WTC11 (cell line): ENCODE measurements around the gene HORMAD1.

Experiments
- CTCF ChIP-seq: fragments of 200-600 bp; IDR thresholded peaks from 2 replicates; pipeline ENCODE4 v1.8.0; 2022; ENCODE audit warnings: antibody characterized with exemption
- ELF4 ChIP-seq: sonication (generic); formaldehyde crosslinking; IDR thresholded peaks from 2 replicates; pipeline ENCODE4 v1.8.1; 2022; ENCODE audit warnings: low read depth, mild to moderate bottlenecking, moderate library complexity, missing genetic modification reagents
- JUN ChIP-seq: sonication (generic); formaldehyde crosslinking; IDR thresholded peaks from 2 replicates; pipeline ENCODE4 v1.8.0; 2023; ENCODE audit warnings: mild to moderate bottlenecking, missing genetic modification reagents

- TF ChIP-seq CTCF, result no peak
- no peak for TF ChIP-seq ELF4 (CRISPR knock-in tag)
- no peak for TF ChIP-seq JUN (CRISPR knock-in tag)
These were observed 41.1 kb upstream of the HORMAD1 start for GRCh38 chr1:150761801-150762200.
